ENCODE measurements around the gene SRF.

- no peak for TF ChIP-seq CTCF (IDR thresholded peaks at IDR 0.05)
- TF ChIP-seq POLR2A (IDR thresholded peaks at IDR 0.05), result no peak
These were observed 17.4 kb downstream of the SRF start for GRCh38 chr6:43188426-43188825.
